DMS53 treated with DMSO at 0.1 percent for 48 hours (cell line): ENCODE measurements around the gene CTXND1.

Source experiments
- DNase-seq: peaks from one replicate; lab custom pipeline; 2025; ENCODE audit not compliant: unreplicated experiment; lab: John Stamatoyannopoulos, UW

CTXND1 gene

DNA sequence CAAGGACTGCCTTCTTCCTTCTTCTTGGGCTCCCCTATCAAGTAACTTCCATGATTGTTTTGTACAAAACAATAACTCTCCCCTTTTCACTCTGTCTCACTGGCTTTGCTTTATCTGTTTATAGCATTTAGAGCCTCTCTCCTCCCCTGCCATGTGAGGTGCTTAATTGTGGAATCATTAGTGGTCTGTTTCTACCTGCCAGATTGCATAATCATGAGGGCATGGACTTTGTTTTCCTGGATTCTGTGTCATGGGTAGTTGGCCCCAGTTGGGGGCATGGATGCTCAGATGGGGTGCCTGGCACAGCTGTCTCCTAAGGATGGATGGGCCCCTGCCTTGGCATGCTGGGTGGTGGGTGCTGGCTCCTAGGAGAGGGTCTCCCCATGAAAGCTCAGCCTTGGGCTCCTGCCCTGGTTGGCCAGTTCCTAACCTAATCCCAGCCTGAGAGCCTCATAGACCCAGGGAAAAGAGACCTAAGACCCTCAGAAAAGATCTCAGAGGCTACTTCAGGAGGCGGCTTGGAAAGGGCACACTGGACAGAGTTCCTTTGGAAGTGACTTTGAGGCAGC is 8.0 kb upstream of the CTXND1 start:
- DNase-seq = no peak

DNA sequence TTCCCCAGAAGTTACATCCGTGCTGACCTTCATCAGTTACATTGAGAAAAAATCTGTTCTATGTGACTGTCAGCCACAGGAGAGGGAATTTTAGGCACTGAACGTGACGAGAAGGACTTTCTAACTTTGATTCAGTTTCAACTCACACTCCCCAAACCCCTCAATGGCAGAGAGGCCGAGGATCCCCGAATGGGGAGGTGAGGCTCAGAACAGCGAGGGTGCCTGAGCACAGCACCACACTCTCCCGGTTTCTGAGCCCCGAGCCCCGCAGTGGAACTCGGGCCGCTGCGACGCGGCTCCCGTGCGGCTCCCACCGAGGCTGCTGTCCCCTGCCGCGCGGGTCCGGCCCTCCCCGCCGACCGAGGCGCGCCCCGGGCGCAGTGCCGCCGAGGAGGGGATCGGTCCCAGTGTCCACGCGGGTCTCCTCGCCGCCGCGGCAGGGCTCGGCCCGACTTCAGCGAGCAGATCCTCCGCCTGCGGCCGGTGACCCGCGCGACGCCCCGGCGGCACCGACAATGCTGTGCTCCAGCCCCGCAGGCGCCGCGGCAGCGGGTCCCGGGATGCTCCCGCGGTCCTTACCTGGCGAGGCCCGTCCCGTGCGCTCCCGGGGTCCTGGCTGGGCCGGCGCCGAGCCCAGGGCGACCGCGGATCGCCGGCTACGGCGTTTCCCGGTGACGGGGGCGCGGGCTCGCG is 439 bp downstream of the CTXND1 start:
- DNase-seq = no peak

DNA sequence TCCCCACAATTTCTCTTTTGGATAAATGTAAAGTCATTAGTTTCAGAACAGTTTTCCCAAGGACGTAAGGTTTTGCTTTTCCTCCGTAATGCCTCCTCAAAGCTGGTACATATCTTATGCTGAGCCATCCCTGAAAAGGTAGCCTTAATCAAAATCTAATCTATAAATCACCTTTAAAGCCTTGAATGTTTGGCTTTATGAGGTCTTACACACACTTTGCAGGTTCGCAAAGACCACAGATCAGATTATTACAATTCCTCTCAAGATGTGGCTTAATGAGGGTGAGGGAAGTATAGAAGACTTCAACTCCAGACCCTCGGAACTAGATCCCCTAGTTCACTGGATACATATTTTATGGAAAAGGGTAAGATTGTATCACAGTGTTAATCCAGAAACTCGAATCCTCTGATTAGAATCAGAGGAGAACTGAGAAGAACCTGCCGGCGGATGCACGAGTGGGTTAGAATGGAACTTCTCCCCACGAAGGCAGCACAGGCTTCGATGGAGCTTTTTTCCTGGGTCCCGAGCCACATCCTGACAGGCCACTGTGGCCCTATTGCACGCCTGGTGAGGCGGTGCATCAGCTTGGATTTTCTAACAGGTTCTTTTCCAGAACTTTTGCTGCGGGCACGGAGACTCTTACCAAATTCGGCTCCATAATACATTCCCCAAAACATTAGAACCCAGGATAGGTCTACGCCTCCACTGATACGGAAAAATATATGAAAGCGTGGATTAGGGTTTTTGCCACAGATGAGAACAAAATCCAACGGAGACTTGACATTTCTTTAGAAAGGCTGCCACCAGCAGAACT is 1.2 kb downstream of the CTXND1 start:
- DNase-seq = no peak

DNA sequence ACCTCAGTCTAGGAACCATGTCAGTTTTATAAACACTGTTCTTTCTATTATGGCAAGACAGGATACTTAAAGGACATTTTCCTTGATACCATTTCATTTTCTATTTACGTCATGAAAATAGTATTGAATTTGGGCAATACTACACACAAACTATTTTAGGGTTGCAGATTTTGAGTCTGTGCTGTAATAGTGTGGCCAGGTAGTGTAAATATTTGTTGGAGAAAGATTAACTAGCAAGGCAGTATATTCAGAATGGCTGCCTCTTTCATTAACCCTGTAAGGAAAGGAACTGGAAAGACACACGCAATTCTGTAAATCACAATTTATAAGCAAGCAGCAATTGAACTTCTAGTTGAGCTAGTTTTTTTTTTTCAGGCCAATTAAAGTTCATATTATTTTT is 2.0 kb downstream of the CTXND1 start:
- no peak for DNase-seq

DNA sequence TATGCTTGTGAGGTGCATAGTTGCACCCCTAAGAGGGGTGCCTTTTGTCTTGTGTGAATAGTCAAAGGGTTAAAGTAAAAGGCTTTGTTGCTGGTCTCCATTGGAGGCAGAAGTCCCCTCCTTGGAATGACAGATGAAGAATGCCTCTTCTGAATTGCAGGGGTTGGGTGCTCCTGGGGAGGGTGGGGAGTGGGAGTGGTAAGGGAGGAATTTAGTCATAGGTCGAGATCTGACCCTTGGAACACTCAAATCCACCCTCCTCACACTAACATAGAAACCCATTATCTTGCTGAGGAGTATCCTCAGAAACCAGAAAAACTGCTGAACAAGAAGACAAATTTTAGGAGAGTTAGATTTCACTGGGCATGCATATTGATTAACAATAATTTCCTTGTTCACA is 4.7 kb downstream of the CTXND1 start:
- DNase-seq = no peak

DNA sequence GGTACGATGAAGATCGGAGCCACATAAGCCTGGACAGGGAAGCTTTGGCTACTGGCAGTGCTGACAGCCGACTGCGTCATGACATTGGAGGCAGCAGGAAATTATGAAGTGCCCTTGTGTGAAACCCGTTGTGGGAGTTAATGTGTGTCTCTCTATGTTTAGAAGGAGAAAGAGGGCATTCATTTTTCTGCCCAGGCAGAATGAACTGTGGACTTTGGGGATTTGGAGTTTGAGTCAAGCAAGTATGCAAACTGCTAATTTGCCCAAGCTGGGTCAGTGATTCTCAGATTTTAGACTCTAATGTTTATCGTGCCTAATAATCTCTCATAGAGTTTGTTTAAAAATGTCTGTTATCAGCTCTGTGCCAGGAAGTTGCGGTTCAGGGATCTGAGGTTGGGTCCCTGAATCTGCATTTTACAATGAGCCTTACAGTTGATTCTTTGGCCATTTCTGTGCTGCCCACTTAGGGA is 5.6 kb downstream of the CTXND1 start:
- no peak for DNase-seq

DNA sequence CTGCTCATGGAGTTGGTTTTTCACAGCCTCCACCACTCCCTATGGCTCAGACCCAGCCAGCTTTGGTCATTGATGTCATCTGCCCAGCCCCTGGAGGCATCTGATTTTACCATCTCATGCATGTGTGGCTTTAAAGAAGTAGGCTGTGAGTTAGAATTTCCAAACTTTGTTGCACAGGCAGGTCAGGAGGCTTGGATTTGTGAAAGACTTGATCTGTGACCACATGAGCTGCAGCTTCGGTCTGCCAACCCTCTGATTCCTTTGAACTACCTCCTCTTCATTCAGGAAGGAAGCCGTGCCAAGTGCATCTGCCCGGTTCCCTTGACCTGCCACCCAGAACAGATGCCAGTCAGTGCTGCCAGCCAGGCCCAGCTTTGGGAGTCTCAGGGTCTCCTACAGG is 9.2 kb downstream of the CTXND1 start:
- no peak for DNase-seq

DNA sequence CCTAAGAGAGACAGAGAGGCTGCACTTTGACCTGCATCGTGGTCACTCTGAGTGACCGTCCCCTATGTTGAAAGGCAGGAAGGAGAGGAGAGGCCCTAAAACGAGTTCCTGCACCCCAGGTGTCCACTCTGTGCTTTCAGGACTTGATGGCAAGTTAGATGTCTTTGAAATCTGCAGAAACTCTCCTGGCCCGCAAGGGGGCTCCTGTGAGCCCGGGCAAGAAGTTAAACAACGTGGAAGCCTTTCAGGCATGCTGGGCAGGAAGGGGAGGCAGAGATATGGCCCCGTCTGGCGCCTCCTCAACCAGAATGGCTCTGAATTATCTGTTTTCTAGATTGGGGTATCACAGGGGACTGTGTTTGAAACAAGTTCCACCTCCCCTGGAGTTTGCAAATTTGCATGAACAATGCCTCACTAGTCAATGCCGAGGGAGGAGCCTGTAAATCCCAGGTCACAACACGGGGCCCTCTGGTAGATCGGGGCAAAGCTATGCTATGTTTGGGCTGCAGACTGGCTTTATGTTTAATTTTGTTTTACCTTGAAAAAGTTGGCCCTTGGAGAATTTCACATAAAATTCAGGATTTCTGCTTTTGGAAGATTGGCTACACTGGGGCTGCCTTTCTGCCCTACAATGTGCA is 9.8 kb downstream of the CTXND1 start:
- peak; percentile 2 for DNase-seq

DNA sequence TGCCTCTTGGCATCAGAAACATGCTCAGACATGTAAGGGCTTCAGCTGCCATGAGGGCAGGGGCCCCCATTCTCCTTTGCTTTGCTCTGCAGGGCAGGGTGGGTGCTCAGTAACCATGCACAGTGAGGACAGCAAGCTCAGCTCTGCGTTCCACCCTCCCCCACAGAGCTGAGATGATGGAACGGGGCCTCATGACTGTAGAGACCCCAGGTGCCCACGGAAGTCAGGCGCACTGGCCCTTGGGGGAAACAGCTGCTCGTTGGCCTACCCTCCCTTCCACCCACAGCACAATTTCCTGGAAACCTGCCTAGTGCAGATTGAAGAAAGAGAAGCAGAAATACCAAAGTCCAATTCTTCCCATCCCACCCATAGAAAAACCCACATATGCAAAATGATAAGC is 10.5 kb downstream of the CTXND1 start:
- DNase-seq = no peak

DNA sequence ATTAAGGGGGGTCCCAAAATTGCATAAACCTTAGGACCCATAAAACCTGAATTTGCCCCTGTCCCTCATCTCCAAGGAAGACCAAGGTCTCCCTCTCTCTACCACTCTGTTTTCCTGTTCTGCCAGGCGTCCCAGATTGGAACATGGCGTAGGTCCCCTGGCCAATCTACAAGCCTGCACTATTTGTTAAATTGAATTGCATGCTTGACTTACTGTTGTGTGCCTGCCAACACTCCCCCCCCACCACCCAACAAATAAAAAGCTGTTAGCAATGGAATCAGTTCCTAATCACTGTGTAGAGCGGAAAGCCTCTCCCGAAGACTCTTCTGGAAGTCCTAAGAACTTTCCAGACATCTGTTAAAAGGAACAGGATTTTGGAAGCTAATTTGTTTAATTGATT is 11.7 kb downstream of the CTXND1 start:
- no peak for DNase-seq

DNA sequence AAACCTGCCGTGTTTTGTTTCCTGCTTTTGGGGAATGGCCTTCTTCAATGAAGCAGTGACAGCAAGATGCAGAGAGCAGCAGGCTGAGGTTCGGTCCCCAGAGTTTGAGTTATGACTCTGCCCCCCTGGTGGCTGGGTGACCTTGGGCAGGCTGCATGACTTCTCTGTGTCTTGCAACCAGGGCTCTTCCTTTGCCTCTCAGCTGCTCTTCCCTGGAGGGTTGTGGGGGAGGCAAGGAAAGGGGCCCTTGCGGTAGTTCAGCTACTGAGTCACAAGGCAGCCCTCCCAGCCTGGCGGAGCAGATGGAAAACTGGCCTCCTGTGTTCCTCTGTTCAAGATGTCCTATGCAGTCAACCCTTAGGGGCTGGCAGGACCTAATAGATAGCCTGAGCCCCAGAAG is 17.1 kb downstream of the CTXND1 start:
- DNase-seq = no peak

DNA sequence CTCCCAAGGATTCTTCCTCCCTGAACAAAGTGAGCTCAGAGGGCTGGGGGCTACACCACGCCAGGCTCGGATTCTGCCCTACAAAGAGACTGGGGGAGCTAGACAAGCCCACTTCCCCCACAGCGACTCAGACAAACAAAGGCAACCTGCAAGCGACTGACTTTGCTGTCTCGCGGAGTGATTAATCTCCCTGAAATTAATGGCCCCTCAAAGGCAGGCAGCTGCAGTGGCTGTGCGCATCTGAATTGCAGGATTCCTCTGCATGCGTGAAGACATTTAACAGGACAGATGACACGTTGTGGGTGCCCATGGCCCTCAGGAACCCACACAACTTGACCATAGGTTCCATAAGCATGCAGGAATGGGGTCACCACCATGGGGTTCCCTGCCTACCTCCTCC is 18.4 kb downstream of the CTXND1 start:
- no peak for DNase-seq

DNA sequence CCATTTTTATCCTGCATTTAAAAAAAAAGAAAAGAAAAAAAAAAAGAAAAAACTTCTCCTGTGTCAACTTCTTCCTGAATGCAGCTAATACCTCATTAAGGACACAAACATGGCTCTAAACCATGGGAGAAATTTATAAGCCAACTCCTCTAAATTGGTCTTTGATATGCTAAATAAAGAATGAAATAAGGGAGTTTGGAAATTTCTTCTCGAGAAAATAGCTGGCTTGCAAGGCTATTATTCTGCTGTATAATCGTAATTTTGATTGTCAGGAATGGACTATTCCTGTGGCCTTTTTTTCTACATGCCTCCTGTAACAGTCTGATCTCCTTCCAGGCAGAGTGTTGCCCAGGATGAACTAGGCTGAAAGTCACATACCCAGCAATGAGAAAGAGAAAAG is 20.6 kb downstream of the CTXND1 start:
- no peak for DNase-seq

DNA sequence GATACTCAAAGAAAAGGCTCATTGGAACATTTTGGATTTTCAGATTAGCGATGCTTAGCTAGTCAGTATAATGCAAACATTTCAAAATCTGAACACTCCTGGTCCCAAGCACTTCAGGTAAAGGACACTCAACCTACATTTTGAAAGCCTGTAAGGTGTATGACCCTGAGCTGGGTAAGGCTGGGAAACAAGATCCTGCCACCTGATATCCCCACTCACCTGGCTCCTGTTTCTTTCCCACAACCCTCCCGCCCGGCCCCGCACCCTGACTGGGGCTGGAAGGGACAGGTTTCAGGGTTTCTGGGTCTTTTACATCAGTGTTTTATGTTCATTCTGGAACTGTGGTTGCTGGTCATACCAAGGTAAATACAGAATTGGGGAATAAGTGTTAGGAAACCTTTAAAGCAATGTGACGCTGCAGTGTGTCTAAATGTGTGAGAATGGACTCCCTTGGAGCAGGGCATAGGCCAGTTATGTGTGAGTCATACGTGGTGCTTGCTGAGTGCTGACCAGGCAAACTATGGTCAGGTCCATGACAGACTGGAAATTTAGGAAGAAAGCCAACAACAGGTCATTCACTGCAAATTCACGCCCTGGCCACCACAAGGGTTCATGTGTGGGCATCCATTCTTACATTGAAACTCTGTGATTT is 22.9 kb downstream of the CTXND1 start:
- no peak for DNase-seq

DNA sequence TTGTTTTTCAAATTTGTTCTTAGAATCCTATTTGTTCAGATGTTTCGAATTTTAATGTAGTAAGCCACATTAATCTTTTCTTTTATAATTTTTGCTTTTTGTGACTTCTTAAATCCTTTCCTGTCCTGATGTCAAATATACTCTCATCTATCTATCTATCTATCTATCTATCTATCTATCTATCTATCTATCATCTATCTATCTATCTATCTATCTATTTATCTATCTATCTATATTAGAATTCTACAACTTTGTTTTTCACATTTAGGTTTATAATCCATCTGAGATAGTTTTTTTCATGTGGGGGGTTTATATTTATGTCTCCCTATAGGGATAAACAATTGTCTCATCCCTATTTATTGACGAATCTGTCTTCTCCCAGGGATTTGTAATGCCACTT is 32.1 kb downstream of the CTXND1 start:
- no peak for DNase-seq

DNA sequence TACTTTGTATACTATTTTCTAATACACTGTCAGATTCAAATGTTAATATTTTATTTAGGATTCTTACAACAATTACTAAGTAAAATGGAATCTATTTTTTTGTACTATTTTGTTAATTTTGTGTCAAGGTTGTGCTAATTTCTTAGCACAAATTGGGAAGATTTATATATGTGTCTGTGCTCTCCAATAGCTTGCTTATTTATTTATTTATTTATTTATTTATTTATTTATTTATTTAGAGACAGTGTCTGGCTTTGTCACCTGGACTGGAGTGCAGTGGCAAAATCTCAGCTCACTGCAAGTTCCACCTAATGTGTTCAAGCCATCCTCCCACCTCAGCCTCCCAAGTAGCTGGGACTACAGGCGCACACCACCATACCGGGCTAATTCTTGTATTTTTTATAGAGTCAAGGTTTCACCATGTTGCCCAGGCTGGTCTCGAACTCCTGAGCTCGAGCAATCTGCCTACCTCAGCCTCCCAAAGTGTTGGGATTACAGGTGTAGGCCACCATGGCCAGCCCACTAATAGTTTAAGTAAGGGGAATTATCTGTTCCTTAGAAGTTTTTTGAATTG is 34.6 kb downstream of the CTXND1 start:
- DNase-seq = no peak

DNA sequence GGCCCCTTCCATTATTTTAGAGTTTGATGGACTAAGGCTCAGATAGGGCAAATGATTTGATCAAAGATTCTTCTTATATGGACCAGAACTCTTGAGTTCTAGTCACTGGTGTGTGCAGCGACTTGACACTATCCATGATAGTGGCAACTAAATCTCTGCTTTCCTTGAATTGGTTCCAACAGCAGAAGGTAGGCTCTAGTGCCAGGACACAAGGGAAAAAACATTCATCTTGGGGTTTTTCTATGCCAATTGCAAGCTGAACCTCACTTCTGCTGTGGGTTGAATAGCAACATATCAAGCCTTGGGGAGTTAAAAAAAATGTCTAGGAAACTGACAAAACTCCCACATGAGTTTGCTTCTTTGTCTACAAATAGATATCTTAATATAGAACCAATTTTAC is 35.1 kb downstream of the CTXND1 start:
- DNase-seq = no peak

DNA sequence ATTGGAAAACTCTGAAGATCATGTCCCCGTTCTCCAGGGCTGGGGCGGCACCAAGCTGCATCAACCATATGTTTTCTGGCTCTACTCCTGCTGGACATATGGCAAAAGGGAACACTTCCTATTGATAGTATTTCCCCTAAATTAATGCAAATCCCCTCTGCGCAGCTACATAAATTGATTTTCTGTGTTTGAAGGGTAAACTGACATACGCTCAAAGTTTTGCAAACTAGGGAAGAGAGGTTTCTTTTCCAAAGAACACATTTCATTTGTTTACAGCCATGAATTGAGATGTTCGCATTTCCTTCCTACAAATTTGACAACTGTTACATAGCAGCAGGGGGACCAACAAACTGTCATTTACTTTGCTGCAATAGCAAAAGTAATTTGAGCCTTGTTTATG is 35.9 kb downstream of the CTXND1 start:
- DNase-seq = no peak

DNA sequence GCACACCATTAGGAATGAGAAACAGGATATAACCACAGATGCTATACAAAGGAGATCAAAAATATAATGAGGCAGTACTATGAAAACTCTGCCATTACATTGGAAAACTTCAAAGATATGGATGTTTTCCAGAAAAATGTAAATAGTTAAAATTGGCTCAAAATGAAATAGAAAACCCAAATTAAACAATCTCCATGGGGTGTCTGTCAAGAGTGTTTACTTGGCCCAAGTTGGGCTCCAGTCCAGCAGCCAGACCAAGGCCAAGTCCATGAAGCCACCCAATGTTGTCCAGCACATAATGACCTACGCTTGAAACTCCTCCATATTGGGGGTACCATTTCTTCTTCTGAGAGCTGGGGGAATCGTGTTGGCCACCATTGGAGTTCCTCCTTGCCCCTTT is 37.1 kb downstream of the CTXND1 start:
- DNase-seq = no peak

DNA sequence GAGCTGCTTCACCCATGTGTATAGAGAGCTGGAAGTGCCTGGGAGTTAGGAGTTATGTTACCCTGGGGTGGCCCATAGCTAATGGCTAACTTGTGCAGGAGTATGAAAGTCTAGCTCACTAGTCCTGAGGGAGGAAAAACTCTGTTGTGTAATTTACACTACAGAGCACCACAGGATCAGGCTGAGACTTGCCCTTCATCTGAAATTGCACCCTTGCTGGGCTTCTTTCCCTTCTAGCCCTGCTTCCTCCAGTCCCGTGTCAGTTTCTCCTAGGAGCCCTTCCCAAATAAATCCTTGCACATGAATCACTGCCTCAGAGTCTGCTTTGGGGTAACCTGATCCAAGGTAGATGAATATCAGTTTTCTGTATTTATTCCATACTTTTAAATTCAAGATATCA is 40.0 kb downstream of the CTXND1 start:
- DNase-seq = no peak
